Measurements from ENCODE around the gene CRTC2.
"Not testable (repeated sequence)": the region's sequence is repeated elsewhere in the genome, so short reads cannot be mapped to it uniquely, and the experiment has no call there.

Gene CRTC2

DNA sequence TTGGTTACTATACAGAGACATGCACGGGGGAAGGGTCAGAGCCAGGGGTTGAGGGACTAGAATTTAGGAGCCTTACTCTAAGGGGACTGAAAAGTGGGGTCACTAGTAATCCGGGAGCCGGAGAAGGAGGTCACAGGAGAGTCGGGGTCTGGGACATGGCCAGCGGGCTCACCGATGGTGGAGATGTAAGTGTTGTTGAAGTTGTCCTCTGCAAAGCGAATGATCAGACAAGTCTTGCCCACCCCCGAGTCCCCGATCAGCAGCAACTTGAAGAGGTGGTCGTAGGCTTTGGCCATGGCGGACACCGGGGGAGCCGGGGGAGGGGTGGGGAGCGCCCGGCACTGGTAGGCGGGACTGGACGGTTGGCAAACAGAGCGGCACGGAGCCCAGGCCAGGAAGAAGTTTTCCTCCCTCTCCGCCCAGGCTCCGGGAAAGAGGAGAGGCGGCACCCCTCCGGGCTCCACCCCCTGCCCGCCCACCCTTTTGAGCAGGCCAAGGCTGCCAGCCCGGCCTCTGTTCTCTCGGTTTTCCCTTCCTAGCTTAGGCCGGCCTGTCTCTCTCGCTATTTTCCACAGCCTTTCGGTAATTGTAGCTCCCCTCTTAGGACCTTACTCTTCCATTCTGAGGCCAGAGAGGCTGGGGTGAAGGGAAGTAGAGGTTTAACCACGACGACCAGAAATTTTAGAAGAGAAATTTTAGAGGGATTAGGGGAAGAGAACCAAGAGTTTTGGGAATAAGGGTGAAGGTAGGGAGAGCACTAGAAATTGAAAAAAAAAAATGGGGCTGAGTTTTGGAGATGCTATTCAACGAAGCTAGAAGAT, 27.7 kb upstream of the CRTC2 start, which contains the start of gene RAB13:
Gene RAB13 (minus strand): TSS at position 399 of the 821 bp plus-strand sequence. CDS start 103 bp downstream, at position 296.
- Histone ChIP-seq H3K36me3 (ENCODE audit: control insufficient read depth, insufficient read depth, low read length) (peaks cover 28% of the 10 kb centered on the region), H3K4me3 (ENCODE audit: low read depth, low read length) (peak within 1 kb of the TSS; percentile 87), H3K4me1 (ENCODE audit: control insufficient read depth, insufficient read depth, low read length) (peaks cover 14% of the 10 kb centered on the region), H3K27ac (ENCODE audit: low read depth, low read length) (peak within 1 kb of the TSS; percentile 86), H3K9ac (ENCODE audit: low read length) (peak within 1 kb of the TSS; percentile 89), H3K9me3 (ENCODE audit: control insufficient read depth, insufficient read depth, low read depth, low read length) (no peaks in the 10 kb centered on the region), H3K27me3 (ENCODE audit: control insufficient read depth, insufficient read depth, low read length) (no peaks in the 10 kb centered on the region)

DNA sequence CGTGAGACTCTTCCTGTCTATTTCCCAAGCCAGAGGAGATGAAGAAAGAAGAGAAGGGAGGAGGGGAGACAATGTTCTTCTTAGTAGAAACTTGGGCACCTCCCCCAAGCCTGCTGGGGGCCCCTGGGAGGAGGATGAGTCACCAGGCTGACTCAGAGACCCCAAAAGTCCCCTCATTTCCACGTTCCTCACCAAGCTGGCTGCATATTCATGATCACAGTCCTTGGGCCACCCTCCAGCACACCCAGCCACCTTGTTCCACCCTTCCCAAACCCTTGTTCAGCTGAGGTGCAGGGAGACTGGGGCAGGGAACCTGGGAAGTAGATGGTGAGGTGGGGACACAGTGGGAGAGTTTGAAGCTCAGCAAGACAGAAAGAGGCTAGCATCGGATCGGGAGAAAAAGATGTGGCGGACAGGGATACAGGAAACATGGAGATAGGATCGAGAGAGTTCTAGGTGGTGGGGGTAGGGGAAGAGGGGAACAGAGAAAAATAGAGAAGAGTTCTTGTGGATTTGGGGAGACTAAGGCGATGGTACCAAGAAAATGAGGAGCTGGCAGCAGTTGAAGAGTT, 27.0 kb upstream of the CRTC2 start:
- Histone ChIP-seq H3K4me1 (ENCODE audit: control insufficient read depth, insufficient read depth, low read length) (peaks cover 14% of the 10 kb centered on the region), H3K4me3 (ENCODE audit: low read depth, low read length) (peak overlapping the region; percentile 87), H3K9me3 (ENCODE audit: control insufficient read depth, insufficient read depth, low read depth, low read length) (no peaks in the 10 kb centered on the region), H3K27ac (ENCODE audit: low read depth, low read length) (peak overlapping the region; percentile 86), H3K36me3 (ENCODE audit: control insufficient read depth, insufficient read depth, low read length) (peaks cover 26% of the 10 kb centered on the region), H3K27me3 (ENCODE audit: control insufficient read depth, insufficient read depth, low read length) (no peaks in the 10 kb centered on the region), H3K9ac (ENCODE audit: low read length) (peak overlapping the region; percentile 89)

DNA sequence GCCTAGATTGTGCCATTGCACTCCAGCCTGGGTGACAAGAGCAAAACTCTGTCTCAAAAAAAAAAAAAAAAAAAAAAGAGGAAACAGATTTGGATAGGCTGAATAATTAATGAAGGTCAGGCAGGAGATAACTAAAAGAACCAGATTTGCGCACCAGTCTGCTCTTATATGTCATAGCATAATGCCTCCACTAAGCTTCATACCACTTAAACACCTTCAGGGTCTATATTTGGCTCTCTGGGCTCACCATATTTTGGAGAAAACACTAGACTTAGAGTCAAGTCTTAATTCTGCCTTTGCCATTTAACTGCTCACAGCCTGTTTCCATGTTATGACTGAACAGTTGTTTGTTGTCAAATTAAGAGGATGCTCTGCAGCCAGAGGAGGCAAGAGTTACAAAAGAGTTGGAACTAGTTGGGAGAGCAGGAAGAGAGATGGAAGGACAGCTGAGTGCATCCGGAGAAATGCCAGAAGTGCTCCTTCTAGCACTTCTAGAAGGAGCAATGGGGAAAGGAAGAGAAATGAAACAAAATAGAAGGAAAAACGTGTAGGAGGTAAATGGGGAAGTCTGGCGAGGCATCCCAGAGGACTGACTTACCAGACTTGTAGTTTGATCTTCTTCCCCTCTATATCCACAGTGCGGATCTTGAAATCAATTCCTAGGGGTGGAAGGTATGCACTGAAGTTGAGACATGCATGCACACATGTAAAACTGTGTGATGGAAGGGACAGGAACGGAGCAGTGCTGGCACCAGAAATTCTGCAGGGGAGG, 25.9 kb upstream of the CRTC2 start:
- Histone ChIP-seq H3K27me3 (ENCODE audit: control insufficient read depth, insufficient read depth, low read length) (no peaks in the 10 kb centered on the region), H3K36me3 (ENCODE audit: control insufficient read depth, insufficient read depth, low read length) (peaks cover 26% of the 10 kb centered on the region), H3K4me3 (ENCODE audit: low read depth, low read length) (peak overlapping the region; percentile 87), H3K9ac (ENCODE audit: low read length) (no peak overlapping the region), H3K4me1 (ENCODE audit: control insufficient read depth, insufficient read depth, low read length) (peaks cover 14% of the 10 kb centered on the region), H3K9me3 (ENCODE audit: control insufficient read depth, insufficient read depth, low read depth, low read length) (no peaks in the 10 kb centered on the region), H3K27ac (ENCODE audit: low read depth, low read length) (no peak overlapping the region)

DNA sequence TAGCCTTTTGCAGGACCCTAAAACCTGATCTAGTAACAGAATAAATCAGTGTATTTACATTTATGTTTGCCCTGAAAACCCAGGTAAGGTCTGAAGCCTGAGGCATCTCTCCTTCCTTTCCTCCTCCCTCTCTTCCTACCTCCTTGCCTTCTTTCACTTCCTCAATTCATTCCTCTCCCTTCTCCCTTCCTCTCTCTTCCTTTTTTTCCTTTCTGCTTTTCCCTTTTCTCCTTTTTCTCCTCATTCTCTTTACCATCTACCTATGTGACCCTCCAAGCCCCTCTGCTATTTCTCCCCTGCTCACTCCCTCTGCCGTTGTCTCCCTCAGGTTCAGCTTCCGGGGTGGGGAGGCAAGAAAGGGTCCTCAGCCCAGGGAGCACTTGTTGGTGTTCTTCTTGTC, 23.3 kb upstream of the CRTC2 start:
- Histone ChIP-seq H3K4me1 (ENCODE audit: control insufficient read depth, insufficient read depth, low read length) (peaks cover 11% of the 10 kb centered on the region), H3K36me3 (ENCODE audit: control insufficient read depth, insufficient read depth, low read length) (peaks cover 26% of the 10 kb centered on the region)
- not testable (repeated sequence) for H3K27ac ChIP-seq (ENCODE audit: low read depth, low read length); H3K4me3 ChIP-seq (ENCODE audit: low read depth, low read length); H3K9me3 ChIP-seq (ENCODE audit: control insufficient read depth, insufficient read depth, low read depth, low read length); H3K27me3 ChIP-seq (ENCODE audit: control insufficient read depth, insufficient read depth, low read length); H3K9ac ChIP-seq (ENCODE audit: low read length)

DNA sequence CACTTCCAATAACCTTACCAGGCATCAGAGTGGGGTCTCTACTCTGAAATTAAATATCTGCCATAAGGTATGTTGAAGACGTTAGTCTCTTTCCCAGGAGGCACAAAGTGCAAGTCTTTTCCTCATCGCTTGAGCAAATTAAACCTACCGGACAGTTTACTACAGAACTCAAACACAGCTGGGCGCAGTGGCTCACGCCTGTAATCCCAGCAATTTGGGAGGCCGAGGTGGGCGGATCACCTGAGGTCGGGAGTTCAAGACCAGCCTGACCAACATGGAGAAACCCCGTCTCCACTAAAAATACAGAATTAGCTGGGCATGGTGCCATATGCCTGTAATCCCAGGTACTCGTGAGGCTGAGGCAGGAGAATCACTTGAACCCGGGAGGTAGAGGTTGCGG, 20.7 kb upstream of the CRTC2 start:
- not testable (repeated sequence) for H3K9me3 ChIP-seq (ENCODE audit: control insufficient read depth, insufficient read depth, low read depth, low read length); H3K4me1 ChIP-seq (ENCODE audit: control insufficient read depth, insufficient read depth, low read length); H3K4me3 ChIP-seq (ENCODE audit: low read depth, low read length); H3K9ac ChIP-seq (ENCODE audit: low read length); H3K27me3 ChIP-seq (ENCODE audit: control insufficient read depth, insufficient read depth, low read length); H3K27ac ChIP-seq (ENCODE audit: low read depth, low read length)
- H3K36me3 ChIP-seq (ENCODE audit: control insufficient read depth, insufficient read depth, low read length) = peaks cover 40% of the 10 kb centered on the region

DNA sequence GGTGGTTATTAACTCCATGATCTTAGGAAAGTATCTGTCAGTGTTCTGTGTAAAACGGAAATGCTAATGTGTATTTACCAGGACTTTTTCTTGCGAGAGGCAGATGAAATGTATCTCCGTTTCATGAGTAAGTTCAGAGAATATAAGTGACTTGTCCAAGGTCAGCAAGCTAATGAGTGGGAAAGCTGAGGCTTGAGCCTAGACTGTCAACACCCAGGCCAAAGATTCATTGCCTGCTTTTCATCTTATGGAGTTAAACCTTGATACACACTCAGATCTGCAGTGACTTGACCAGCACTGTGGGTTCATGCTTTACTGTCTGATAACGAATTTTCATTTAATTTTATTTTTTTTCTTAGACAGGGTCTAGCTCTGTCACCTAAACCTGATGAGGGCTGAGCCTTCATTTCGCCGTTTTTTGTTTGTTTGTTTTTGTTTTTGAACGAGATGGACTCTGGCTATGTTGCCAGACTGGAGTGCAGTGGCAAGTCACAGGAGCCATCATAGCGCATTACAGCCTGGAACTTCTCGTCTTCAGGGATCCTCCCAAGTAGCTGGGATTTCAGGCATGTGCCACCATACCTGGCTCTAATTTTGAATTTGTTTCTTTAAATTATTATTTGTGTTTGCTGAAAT, 20.0 kb upstream of the CRTC2 start:
- peaks cover 42% of the 10 kb centered on the region for H3K36me3 ChIP-seq (ENCODE audit: control insufficient read depth, insufficient read depth, low read length)
- H3K27me3 ChIP-seq (ENCODE audit: control insufficient read depth, insufficient read depth, low read length) = no peaks in the 10 kb centered on the region
- H3K9me3 ChIP-seq (ENCODE audit: control insufficient read depth, insufficient read depth, low read depth, low read length) = no peaks in the 10 kb centered on the region
- peaks cover 2% of the 10 kb centered on the region; the same call in 1 of the 2 replicates for H3K4me1 ChIP-seq (ENCODE audit: control insufficient read depth, insufficient read depth, low read length)
- H3K9ac ChIP-seq (ENCODE audit: low read length) = peak overlapping the region; percentile 87
- H3K27ac ChIP-seq (ENCODE audit: low read depth, low read length) = no peak overlapping the region
- H3K4me3 ChIP-seq (ENCODE audit: low read depth, low read length) = peak overlapping the region; percentile 73

DNA sequence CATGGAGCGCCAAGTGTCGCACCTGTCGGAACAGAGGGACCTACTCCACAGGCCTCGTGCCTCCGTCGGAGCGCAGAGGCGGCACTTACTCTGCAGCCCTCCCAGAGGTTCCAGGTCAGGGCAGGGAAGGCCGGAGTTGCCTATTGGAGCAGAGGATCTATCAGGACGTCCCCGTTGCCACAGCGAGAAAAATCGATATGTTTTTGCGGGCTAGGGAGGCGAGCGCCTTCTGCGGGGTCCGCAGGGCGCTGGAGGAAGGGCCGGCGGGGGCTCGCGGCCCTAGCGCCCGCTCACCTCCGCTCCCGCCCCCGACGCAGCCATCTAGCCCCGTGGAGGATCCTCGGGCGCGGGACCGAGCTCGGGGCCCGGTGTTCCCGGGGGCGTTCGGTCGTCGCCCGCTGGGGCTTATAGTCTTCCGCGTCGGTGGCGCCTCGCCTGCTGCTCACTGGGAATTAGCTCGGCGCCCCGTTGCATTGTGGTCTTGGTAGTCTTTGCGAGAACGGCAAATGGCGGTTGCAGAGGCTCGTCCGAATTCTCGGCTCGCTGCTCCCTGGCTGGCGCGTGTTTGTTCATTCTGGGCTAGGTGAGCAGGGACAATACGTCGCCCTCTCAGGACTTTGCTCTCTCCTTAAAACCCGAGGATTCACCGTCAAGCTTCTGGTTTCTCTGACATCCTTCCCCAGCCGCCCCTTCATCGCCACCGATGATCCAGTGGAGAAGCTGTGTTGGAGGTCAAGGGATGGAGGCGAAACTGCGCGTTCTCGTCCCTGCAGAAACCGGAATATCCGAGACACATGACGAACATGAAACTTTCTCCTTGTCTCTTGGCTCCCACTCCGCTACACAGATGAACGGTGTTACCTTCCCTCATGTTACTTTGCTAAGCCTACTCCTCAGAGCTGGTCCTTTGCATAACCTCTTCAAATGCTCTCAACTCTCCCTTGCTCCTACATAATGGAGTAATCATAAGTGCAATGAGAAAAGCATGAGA, 19.1 kb upstream of the CRTC2 start, which contains the start of gene JTB:
Gene JTB (minus strand): TSS at position 425 of the 991 bp plus-strand sequence. CDS start 422 bp downstream, at position 3.
- H3K9ac ChIP-seq (ENCODE audit: low read length) = peak within 1 kb of the TSS; percentile 87
- no peaks in the 10 kb centered on the region for H3K9me3 ChIP-seq (ENCODE audit: control insufficient read depth, insufficient read depth, low read depth, low read length)
- peak within 1 kb of the TSS; percentile 79 for H3K27ac ChIP-seq (ENCODE audit: low read depth, low read length)
- H3K4me1 ChIP-seq (ENCODE audit: control insufficient read depth, insufficient read depth, low read length) = peaks cover 2% of the 10 kb centered on the region; the same call in 1 of the 2 replicates
- peaks cover 41% of the 10 kb centered on the region for H3K36me3 ChIP-seq (ENCODE audit: control insufficient read depth, insufficient read depth, low read length)
- H3K27me3 ChIP-seq (ENCODE audit: control insufficient read depth, insufficient read depth, low read length) = no peaks in the 10 kb centered on the region
- H3K4me3 ChIP-seq (ENCODE audit: low read depth, low read length) = peak within 1 kb of the TSS; percentile 73

DNA sequence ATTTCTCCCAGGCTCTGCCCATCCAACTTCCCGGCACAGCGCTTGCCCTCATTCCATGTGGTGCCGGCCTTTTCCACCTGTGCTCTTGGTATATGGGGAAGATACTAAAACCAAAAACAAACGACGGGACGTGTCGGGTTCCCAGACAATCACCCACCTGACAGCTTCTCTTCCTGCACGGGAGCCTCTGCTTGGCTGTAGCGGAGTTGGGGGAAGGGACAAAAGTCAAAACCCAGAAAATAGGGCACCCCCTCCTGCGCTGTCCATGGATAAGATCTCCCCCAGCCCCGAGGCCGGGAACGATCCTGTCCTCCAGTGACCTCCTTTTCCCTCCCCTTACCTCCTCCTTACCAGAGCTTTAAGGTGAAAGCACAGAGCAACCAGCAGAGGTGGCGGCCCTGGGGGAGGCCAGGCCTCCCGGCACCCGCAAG, 18.4 kb upstream of the CRTC2 start:
- H3K36me3 ChIP-seq (ENCODE audit: control insufficient read depth, insufficient read depth, low read length) = peaks cover 34% of the 10 kb centered on the region
- no peaks in the 10 kb centered on the region for H3K27me3 ChIP-seq (ENCODE audit: control insufficient read depth, insufficient read depth, low read length)
- H3K4me1 ChIP-seq (ENCODE audit: control insufficient read depth, insufficient read depth, low read length) = peaks cover 2% of the 10 kb centered on the region; the same call in 1 of the 2 replicates
- peak overlapping the region; percentile 73 for H3K4me3 ChIP-seq (ENCODE audit: low read depth, low read length)
- no peaks in the 10 kb centered on the region for H3K9me3 ChIP-seq (ENCODE audit: control insufficient read depth, insufficient read depth, low read depth, low read length)
- H3K9ac ChIP-seq (ENCODE audit: low read length) = peak overlapping the region; percentile 87
- H3K27ac ChIP-seq (ENCODE audit: low read depth, low read length) = peak overlapping the region; percentile 79

DNA sequence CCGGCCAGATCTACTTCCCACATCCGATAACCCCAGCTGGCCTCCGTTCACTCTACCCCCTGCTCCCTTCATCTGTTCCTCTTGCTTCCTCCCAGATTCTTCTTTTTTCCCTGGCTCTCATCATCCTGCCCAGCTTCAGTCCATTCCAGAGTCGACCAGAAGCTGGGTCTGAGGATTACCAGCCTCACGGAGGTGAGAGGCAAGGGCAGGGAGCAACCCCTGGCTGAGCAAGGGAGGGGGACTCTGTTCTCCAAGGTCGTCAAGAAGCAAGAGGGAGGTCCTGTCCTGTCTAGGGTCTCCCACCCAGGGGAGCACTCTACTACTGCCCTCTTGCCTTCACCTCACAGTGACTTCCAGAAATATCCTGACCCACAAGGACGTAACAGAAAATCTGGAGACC, 15.1 kb upstream of the CRTC2 start:
- Histone ChIP-seq H3K9me3 (ENCODE audit: control insufficient read depth, insufficient read depth, low read depth, low read length) (no peaks in the 10 kb centered on the region), H3K27ac (ENCODE audit: low read depth, low read length) (no peak overlapping the region), H3K9ac (ENCODE audit: low read length) (no peak overlapping the region), H3K27me3 (ENCODE audit: control insufficient read depth, insufficient read depth, low read length) (no peaks in the 10 kb centered on the region), H3K4me1 (ENCODE audit: control insufficient read depth, insufficient read depth, low read length) (peaks cover 8% of the 10 kb centered on the region), H3K36me3 (ENCODE audit: control insufficient read depth, insufficient read depth, low read length) (peaks cover 29% of the 10 kb centered on the region), H3K4me3 (ENCODE audit: low read depth, low read length) (no peak overlapping the region)

DNA sequence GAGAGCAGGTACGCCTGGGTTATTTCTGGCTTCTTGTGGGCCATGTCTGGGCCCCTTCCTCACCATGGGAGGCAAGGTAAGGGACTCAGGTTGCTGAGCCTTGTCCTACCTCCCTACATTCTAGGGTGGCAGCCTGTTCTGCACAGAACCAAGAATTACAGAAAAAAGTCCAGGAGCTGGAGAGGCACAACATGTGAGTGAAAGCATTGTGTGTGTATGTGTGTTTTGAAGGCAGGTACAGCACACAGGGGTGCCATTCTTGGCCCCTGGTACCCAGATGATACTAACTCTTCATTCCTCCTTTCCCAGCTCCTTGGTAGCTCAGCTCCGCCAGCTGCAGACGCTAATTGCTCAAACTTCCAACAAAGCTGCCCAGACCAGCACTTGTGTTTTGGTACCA, 14.7 kb upstream of the CRTC2 start:
- no peak overlapping the region for H3K27ac ChIP-seq (ENCODE audit: low read depth, low read length)

More for the DNA sequence above, 14.7 kb upstream of the CRTC2 start:
- Histone ChIP-seq H3K9me3 (ENCODE audit: control insufficient read depth, insufficient read depth, low read depth, low read length) (no peaks in the 10 kb centered on the region), H3K9ac (ENCODE audit: low read length) (no peak overlapping the region), H3K36me3 (ENCODE audit: control insufficient read depth, insufficient read depth, low read length) (peaks cover 29% of the 10 kb centered on the region), H3K4me1 (ENCODE audit: control insufficient read depth, insufficient read depth, low read length) (peaks cover 10% of the 10 kb centered on the region), H3K27me3 (ENCODE audit: control insufficient read depth, insufficient read depth, low read length) (no peaks in the 10 kb centered on the region), H3K4me3 (ENCODE audit: low read depth, low read length) (no peak overlapping the region)
